DMS 273 treated with DMSO at 0.1 percent for 48 hours (cell line): ENCODE measurements around the gene DRAP1.
"Not testable (repeated sequence)": the region's sequence is repeated elsewhere in the genome, so short reads cannot be mapped to it uniquely, and the experiment has no call there.

ENCODE experiments used
- DNase-seq: peaks from one replicate; lab custom pipeline; 2025; lab: John Stamatoyannopoulos, UW

The DRAP1 gene

DNA sequence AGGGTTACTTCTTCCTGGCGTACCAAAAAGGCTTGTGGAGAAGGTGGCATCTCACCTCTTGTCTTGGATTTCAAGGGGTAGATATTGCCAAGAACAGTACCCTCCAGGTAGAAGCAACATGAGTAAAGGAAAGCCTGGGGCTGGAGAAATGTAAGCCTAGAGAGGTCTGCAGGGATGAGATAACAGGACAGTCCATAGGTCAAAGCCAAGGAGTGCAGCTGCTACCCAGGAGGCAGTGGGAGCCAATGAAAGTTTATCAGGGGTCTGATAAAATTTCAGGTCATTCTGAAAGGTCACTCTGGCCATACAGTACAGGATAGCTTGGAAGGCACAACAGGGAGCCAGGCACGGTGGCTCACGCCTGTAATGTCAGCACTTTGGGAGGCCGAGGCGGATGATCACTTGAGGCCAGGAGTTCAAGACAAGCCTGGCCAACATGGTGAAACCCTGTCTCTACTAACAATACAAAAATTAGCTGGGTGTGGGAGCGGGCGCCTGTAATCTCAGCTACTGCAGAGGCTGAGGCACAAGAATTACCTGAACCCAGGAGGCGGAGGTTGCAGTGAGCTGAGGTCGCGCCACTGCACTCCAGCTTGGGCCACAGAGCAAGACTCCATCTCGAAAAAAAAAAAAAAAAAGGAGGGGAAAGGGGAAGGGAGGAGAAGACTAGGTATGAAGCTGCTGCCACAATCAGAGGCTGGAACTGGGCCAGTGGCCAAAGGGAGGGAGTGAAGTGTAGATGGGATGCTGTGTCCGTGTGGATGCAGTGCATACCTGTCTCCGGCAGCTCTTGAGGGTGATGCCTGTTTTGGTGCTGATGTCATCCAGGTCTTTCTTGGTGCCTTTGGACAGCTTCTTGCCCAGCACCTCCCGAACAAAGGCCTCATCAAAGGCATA is 32.2 kb upstream of the DRAP1 start:
- DNase-seq, result no peak

- no peak for DNase-seq
Observed at GRCh38 chr11:65887723-65888162, 31.5 kb upstream of the DRAP1 start.

DNA sequence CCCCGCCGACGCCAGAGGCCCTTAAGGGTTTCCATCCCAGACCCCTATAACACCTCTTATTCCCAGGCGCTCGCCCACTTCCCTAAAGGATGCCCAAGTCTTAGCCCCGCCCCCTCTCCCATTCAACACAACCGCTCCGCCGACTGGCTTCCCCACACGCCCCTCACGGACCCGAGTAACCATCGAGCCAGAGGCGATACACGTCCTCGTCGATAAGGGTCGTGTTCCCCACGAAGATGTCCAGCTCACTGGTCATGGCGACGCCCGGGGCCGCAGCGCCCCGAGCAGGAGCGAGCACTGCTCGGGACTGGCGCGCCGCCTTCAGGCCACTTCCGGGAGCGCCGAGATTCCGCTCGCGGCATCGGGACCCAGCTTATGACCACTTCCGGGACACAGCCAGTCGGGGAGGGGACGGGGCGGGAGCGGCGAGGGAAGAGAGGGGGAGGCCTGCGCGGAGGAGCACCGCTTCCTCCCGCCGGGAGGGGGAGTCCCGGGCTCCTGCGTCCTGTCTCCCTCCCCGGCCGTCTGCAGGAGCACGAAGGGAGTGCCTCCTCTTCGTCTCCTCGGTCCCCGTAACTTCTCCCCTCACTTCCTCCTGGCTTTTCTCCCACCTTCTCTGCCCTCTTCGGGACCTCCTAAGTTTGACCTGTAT is 30.9 kb upstream of the DRAP1 start, which contains the start of gene FIBP:
FIBP (minus strand) TSS at position 309 of the 652 bp plus-strand sequence; CDS start at position 256, 53 bp downstream.
- DNase-seq, result peak; percentile 80

DNA sequence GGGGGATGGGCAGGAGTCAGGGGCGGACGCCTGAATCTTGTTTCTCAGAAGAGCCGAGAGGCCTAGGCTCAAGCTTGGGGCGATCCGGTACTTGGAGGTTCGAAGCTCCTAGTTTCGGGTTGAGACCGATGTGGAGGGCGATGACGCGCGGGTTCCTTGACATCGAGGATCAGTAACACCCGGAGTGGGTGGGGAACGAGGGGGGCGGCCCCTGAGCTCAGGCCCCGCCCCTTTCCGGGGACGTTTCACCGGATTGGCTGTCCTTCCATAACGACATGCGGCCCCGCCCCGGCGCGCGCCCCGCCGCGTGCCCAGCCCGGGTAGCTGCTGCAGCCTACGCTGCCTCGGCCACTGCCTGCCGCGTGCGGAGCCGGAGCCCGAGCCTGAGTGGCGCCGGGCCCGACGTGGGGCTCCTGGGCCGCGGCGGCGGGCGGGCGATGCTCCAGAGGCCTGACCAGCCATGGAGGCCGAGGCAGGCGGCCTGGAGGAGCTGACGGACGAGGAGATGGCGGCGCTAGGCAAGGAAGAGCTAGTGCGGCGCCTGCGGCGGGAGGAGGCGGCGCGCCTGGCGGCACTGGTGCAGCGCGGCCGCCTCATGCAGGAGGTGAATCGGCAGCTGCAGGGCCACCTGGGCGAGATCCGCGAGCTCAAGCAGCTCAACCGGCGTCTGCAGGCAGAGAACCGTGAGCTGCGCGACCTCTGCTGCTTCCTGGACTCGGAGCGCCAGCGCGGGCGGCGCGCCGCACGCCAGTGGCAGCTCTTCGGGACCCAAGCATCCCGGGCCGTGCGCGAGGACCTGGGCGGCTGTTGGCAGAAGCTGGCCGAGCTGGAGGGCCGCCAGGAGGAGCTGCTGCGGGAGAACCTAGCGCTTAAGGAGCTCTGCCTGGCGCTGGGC is 28.7 kb upstream of the DRAP1 start, which contains the start of gene CCDC85B:
CCDC85B (plus strand) TSS at position 350 of the 895 bp plus-strand sequence; CDS start at position 461, 111 bp downstream.
- DNase-seq, result peak; percentile 53

DNA sequence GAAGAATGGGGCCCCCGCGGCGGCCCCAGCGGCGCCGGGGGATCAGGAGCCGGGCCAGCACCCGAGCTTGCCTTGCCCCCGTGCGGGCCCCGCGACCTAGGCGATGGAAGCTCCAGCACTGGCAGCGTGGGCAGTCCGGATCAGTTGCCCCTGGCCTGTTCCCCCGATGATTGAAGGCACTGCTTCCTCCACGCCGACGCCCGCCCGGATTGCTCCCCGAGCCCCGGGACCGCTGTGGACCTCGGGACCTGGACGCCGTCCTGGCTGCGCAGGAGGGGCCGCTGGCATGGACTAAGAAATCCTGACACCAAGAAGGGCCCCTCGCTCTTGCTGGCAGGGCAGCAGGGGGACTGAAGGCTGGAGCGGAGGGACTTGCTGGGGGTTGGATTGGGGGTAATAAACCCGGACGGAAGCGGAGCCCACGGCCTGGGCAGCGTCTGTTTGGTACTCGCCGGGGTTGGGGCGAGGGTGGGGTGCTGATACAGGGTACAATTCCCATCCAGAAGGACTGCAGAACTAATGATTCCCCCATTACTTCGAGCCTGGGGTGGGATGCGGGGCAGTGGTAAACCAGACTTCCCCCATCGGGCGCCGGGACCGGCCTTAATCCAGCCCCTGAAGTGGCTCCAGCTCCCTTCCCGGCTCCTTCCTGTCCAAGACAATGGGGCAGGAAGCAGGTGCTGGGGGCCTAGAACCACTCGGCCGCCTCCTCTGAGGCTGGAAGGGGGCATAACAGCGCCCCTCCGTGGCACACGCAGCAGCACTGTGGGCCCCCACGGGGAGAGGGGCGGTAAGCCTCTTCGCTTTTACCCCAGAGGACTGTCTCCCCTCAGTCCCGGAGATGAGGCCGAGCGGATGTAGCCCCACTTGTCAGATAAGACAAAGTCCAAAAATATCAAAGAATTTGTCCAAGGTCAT is 27.7 kb upstream of the DRAP1 start:
- DNase-seq, result no peak

DNA sequence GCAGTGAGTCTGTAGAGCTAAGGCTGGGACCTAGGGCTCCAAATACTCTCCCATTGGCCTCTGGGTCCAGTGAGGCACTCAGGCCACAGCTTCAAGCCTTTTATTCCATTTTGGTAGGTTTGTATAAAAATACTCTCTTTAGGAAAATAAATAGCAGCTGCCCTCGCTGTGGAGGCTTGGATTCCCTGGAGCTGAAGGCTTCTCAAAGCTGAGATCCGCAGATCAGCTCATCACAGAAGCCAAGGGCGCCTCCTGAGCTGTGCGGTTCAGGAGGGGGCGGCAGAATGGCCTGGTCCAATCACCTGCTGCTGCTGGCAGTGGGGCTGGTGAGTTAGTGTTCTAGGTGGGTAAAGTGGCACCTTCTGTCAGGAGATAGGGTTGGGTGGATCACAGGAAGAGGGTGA is 27.1 kb upstream of the DRAP1 start:
- not testable (repeated sequence) for DNase-seq

GRCh38 chr11:65892661-65893317 is 26.4 kb upstream of the DRAP1 start:
- no peak for DNase-seq

DNA sequence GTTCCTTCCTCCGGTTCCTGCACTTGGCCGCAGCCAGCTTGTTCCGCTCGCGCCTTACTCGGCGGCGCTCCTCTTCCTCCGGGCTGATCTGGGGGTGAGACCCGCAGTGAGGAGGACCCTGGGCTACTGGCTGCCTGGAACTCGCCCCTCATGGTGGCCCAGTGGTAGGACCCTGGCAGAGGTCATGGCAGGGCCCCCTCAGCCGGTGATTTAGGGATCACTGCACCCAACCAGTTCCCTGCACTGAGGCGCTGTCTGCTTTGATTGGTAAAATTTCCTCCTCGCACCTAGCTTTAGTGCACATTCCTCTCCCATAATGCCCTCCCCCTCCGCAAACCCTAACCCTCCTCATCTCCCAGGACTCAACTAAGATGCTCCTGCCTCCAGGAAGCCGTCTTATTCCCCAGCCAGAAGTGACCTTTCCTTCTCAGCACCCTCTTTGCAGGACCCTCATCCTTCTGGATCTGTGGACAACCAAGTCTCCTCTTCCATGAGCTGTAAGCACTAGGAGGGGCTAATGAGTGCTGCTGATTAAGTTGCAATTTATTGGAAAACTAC is 25.1 kb upstream of the DRAP1 start:
- DNase-seq, result no peak

DNA sequence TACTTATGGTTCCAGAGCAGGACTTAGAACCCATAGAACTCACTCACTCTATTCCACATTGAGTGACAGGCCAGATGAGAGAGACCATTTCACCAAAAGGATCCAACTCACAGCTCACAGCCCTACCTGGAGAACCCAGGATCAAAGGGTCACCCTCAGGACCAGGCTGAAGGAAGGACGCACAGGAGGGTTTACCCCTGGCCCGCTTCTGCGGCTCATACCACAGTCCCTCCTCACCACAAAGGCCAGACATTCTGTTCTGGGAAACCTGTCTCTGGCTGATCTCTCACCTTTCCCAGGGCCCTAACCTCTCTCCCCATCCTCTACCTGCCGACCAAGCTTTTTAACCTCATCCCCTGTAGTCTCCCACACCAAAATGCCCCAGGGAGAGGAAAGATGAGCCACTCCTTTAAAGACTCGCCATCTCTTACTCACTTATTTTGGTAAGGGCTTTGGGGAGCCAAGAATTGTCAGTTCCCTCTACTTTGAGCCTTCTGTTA is 23.7 kb upstream of the DRAP1 start:
- no peak for DNase-seq

- no peak for DNase-seq
Observed at GRCh38 chr11:65896034-65896999, 22.9 kb upstream of the DRAP1 start.

- DNase-seq, result no peak
Observed at GRCh38 chr11:65897020-65897471, 22.2 kb upstream of the DRAP1 start.

- no peak for DNase-seq
Observed at GRCh38 chr11:65898656-65899355, 20.4 kb upstream of the DRAP1 start.

- no peak for DNase-seq
Observed at GRCh38 chr11:65899356-65900124, 19.7 kb upstream of the DRAP1 start.

GRCh38 chr11:65900125-65900898 is 18.9 kb upstream of the DRAP1 start, which contains the start of gene FOSL1:
Gene FOSL1, minus strand, starts transcription at chr11:65900388. Its CDS starts 49 bp downstream, at chr11:65900339.
- DNase-seq, result no peak

DNA sequence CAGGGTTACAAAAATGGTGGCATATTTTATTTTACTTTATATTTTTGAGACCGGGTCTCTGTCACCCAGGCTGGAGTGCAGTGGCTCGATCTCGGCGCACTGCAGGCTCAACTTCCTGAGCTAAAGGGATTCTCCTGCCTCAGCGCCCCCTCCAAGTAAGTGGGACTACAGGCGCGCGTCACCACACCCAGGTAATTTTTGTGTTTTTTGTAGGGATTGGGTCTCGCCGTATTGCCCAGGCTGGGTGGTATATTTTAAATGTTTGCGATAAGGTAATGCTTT is 18.4 kb upstream of the DRAP1 start:
- no peak for DNase-seq

DNA sequence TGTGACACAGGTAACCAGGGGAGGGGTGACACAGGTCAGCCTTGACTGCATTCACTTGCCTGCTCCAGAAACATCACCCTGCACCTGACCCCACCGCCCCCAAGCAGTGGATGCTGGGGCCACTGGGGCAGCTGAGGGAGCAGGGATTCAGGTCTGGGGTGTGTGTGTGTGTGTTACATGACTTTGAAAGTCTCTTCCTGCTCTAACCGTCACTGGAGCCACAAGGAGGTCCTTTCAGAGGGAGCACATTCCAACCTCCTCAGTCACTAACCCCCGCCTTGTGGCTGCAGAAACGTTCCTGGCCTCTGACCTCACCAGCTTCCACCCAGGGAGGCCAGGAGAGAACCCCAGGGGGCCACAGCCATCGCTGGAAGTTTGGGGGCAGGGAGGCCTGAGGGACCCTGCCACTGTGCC is 16.2 kb upstream of the DRAP1 start:
- no peak for DNase-seq
